HG02759 (cell line): ENCODE data around the gene PPCDC.
A peak's percentile ranks its signal among the peaks of the same experiment; 100 is the strongest.

Experiments
- ATAC-seq: cut with Tn5 transposase; IDR thresholded peaks from one replicate; pipeline ENCODE4 v1.9.1; 2021; ENCODE audit warnings: mild to moderate bottlenecking, moderate library complexity; ENCODE audit not compliant: unreplicated experiment

The PPCDC gene

GRCh38 chr15:75008629-75009326 is 14.6 kb upstream of the PPCDC start:
- peak; percentile 81 for ATAC-seq

- no peak for ATAC-seq
Measured at GRCh38 chr15:75016431-75016830, 7.0 kb upstream of the PPCDC start.

DNA sequence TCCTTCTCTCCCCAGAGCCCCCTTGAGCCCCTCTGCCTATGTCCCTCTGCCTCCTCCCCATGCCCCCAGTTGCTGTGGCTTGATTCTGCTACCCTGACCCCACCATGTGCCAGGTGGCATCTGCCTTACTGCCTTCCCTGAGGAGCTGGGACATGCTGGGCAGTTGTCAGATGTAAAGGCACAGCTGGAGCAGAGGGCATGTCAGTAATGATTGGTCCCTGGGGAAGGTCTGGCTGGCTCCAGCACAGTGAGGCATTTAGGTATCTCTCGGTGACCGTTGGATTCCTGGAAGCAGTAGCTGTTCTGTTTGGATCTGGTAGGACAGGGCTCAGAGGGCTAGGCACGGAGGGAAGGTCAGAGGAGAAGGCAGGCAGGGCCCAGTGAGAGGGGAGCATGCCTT is 3.5 kb upstream of the PPCDC start:
- ATAC-seq = no peak

- no peak for ATAC-seq
Measured at GRCh38 chr15:75021341-75021740, 2.0 kb upstream of the PPCDC start.

DNA sequence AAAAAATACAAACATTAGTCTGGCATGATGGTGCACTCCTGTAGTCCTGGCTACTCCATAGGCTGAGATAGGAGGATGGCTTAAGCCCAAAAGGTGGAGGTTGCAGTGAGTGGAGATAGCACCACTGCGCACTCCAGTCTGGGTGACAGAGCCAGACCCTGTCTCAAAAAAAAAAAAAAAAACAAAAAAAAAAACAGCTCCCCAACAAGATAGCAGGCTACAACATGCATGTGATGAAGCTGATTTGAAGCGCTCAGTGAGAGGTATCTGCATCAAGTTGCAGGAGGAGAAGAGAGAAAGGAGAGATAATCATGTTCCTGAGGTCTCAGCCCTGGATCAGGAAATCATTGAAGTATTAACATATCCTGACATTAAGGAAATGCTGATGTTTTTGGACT is 608 bp upstream of the PPCDC start:
- ATAC-seq = no peak

- no peak for ATAC-seq
Measured at GRCh38 chr15:75023872-75024636, 664 bp downstream of the PPCDC start.

GRCh38 chr15:75025107-75025506 is 1.7 kb downstream of the PPCDC start:
- no peak for ATAC-seq

DNA sequence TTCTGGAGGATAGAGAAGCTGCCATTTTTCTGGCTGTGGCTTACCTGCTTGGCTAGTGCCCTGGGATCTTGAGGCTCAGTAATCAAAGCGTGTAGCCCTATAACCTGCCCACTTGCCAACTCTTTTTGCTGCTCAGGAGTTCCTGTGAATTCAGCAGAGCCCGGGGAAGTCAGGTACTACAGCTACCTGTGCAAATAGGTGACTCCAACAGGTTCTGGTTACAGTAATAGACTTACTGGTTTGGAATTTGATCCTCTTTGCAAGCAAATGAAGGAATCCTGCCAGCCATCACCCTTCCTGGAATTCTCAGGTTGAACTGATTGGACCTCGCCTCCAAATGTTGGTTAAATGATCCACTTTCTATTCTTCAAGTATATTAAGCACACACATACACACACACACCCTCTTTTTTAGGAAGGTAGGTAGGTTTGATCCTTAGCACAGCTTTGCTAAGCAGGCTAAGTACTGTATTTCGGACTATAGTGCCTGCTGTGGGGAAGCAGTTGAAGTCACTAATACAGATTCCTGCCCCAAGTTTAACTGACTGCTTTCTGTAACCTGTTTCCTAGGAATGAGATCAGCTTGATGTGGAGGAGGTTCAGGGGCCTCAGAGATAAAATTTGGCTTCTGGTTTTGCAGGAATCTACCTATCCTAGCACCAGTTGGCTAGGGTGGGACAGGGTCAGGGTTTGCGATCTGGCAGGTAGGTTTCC is 2.3 kb downstream of the PPCDC start:
- no peak for ATAC-seq

GRCh38 chr15:75027551-75027950 is 4.2 kb downstream of the PPCDC start:
- ATAC-seq = no peak

GRCh38 chr15:75028991-75029377 is 5.6 kb downstream of the PPCDC start:
- no peak for ATAC-seq

DNA sequence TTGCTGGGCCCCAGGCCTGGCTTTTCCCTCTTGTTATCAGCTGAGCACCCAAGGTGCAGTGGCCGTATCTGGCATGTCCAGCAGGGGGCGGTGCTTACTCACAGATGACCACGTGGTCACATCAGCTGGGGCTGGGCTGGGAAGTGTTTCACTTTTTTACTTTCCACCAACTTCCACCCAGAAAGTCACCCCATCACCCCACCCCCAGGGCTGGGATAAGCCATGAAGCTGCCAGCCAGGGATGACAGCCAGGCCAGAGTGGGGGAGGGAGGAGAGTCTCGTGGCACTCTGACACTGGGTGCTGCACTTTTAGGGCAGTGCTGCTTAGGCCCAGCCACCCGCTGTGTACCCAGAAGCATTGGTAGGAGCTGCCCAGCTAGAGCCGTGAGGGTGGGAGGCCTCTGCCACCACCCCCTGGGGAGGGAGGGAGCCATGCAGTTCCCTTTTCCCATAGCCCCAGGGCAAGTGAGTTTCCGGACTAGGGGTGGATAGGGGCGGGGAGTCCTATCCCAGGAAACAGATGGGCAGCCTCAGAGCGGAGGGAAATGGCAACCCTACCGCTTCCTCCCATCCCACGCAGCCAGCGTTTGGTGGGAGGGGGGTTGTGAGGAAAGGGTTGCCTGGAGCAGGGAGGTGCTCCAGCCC is 6.1 kb downstream of the PPCDC start:
- ATAC-seq = peak; percentile 68

GRCh38 chr15:75030023-75030413 is 6.6 kb downstream of the PPCDC start:
- ATAC-seq = no peak

GRCh38 chr15:75030424-75030823 is 7.0 kb downstream of the PPCDC start:
- ATAC-seq = no peak

- ATAC-seq = no peak
Measured at GRCh38 chr15:75031848-75032247, 8.5 kb downstream of the PPCDC start.

GRCh38 chr15:75032395-75032794 is 9.0 kb downstream of the PPCDC start:
- ATAC-seq = no peak

DNA sequence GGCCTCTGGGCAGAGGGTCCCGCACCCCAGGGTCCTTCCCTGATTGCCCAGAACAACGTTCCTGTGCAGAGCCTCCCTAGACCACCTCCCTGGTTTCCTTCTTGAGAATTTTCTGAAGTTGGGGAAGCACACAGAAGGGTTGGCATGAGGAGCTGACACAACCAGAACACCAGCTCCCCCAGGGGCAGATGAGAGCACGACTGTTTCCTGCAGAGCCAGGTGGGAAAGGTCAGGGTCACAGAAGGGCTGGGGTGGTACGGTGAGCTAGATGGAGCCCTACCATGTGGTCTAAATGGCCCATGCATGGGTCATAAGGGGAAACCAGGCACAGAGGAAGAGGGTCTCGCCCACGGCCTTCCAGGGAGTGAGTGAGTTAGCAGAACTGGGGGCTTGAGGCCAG is 10.4 kb downstream of the PPCDC start:
- no peak for ATAC-seq

GRCh38 chr15:75034615-75035014 is 11.2 kb downstream of the PPCDC start:
- no peak for ATAC-seq

GRCh38 chr15:75036212-75036616 is 12.8 kb downstream of the PPCDC start:
- no peak for ATAC-seq

DNA sequence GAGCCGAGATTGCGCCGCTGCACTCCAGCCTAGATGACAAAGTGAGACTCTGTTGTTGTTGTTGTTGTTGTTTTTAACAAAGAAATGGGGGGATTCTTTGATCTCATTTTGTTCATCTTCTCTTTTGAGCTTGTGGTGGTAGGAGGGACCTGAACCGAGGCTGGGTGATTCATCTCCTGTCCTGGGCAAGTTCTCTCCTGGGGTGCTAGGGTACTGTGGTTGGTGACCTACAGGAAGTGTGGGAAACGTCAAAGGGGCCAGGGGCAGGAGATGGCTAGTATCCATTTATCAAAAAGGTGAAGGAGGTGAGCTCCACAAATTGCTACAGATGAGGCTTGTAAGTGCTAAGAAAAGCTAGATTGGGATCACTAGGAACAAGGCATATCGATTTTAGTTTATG is 14.3 kb downstream of the PPCDC start:
- no peak for ATAC-seq

- no peak for ATAC-seq
Measured at GRCh38 chr15:75038231-75038630, 14.8 kb downstream of the PPCDC start.

- peak; percentile 72 for ATAC-seq
Measured at GRCh38 chr15:75042730-75043508, 19.5 kb downstream of the PPCDC start.
